H1 (cell line): Measurements from ENCODE around the gene SLIT3. TPM values are rescaled to one million over a fixed set of nuclear protein-coding genes. Genes with fewer than 3 reads are reported as not detected.

ENCODE experiments used
- CTCF ChIA-PET: fragments of 300-600 bp; sonication (Branson Sonifier 250); formaldehyde crosslinking; loops from one replicate; lab custom pipeline; 2021; ENCODE audit not compliant: partially characterized antibody; lab: Charles Lee
- POLR2A ChIA-PET: fragments of 300-600 bp; sonication (Branson Sonifier 250); formaldehyde crosslinking; loops from one replicate; lab custom pipeline; 2021; ENCODE audit warnings: inconsistent platforms; ENCODE audit not compliant: partially characterized antibody; lab: Charles Lee
- DNase-seq, 2 experiments: peaks; one replicate each; pipeline versions ENCODE4 v3.0.0 to v3.0.0-alpha.2; 2010 to 2022; ENCODE audit warnings: low spot score in 2 of 2, low read depth in 1 of 2, mixed read lengths in 1 of 2
- FAIRE-seq: peaks from 2 replicates; lab custom pipeline; 2011; peaks lifted over from hg19 to GRCh38; lab: Jason Lieb, UNC
- H2AFZ ChIP-seq: 2 replicates; pipeline ENCODE4 v1.8.1; 2012; ENCODE audit warnings: low read length, inconsistent platforms
- H2AK5ac ChIP-seq: 2 replicates; pipeline ENCODE4 v1.6.1; 2013; ENCODE audit warnings: low read depth, low read length
- H2BK120ac ChIP-seq: replicated peaks from 2 replicates; pipeline ENCODE3; 2013; ENCODE audit warnings: low read depth, low read length, inconsistent platforms
- H2BK12ac ChIP-seq: 2 replicates; pipeline ENCODE4 v1.6.1; 2013; ENCODE audit warnings: low read depth, low read length
- H2BK15ac ChIP-seq: 2 replicates; pipeline ENCODE4 v1.6.1; 2013; ENCODE audit warnings: low read length
- H2BK20ac ChIP-seq: 2 replicates; pipeline ENCODE4 v1.6.1; 2013; ENCODE audit warnings: low read length
- H2BK5ac ChIP-seq: 2 replicates; pipeline ENCODE4 v1.6.1; 2013; ENCODE audit warnings: low read depth, low read length
- H3K14ac ChIP-seq: 2 replicates; pipeline ENCODE4 v1.6.1; 2013; ENCODE audit warnings: inconsistent platforms; ENCODE audit not compliant: insufficient read length
- H3K18ac ChIP-seq: 2 replicates; pipeline ENCODE4 v1.6.1; 2013; ENCODE audit warnings: low read length; ENCODE audit errors: extremely low read depth
- H3K23ac ChIP-seq: 2 replicates; pipeline ENCODE4 v1.6.1; 2013; ENCODE audit warnings: inconsistent platforms; ENCODE audit not compliant: insufficient read length
- H3K23me2 ChIP-seq: 2 replicates; pipeline ENCODE4 v1.6.1; 2013; ENCODE audit warnings: low read depth, low read length
- H3K27ac ChIP-seq: 2 replicates; pipeline ENCODE4 v1.6.1; 2011; ENCODE audit warnings: low read depth, low read length, inconsistent platforms
- H3K27me3 ChIP-seq, 4 experiments: replicated peaks in 1 of 4; 1 replicate in 1 of 4; 2 replicates in 3 of 4; pipeline versions ENCODE4 v1.6.1 to v1.8.1; 2011 to 2013; ENCODE audit warnings: low read length in 3 of 4, mild to moderate bottlenecking in 3 of 4, inconsistent platforms in 2 of 4, mixed read lengths in 2 of 4, moderate library complexity in 1 of 4; ENCODE audit not compliant: control insufficient read depth in 3 of 4, insufficient read depth in 3 of 4; ENCODE audit errors: extremely low read depth in 1 of 4
- H3K36me3 ChIP-seq, 4 experiments: 2 replicates each; pipeline versions ENCODE4 v1.6.1 to v1.8.1; 2011 to 2013; ENCODE audit warnings: mild to moderate bottlenecking in 4 of 4, low read length in 3 of 4, moderate library complexity in 2 of 4, control low read depth in 1 of 4, inconsistent platforms in 1 of 4; ENCODE audit not compliant: insufficient read depth in 4 of 4, control insufficient read depth in 2 of 4
- H3K4ac ChIP-seq: replicated peaks from 2 replicates; pipeline ENCODE3; 2013; ENCODE audit warnings: low read length, low read depth, mixed read lengths, inconsistent platforms; ENCODE audit not compliant: insufficient read length
- H3K4me1 ChIP-seq, 4 experiments: replicated peaks in 1 of 4; 1 replicate in 1 of 4; 2 replicates in 3 of 4; pipeline versions ENCODE4 v1.6.1 to v1.8.1; 2011 to 2013; ENCODE audit warnings: low read length in 3 of 4, inconsistent platforms in 2 of 4, mixed read lengths in 1 of 4; ENCODE audit not compliant: insufficient read depth in 4 of 4, control insufficient read depth in 3 of 4
- H3K4me2 ChIP-seq, 2 experiments: 2 replicates each; pipeline versions ENCODE4 v1.6.1 to v1.8.1; 2011 to 2013; ENCODE audit warnings: low read depth in 2 of 2, low read length in 2 of 2, control low read depth in 1 of 2, inconsistent platforms in 1 of 2, mild to moderate bottlenecking in 1 of 2; ENCODE audit not compliant: insufficient read depth in 1 of 2
- H3K4me3 ChIP-seq, 4 experiments: fragments of 200-600, 300-600 bp in 1 of 4; sonication (generic), shearing (Covaris generic), sonication (Bioruptor Twin) in 1 of 4; 2 replicates each; pipeline versions ENCODE4 v1.5.1 to v1.8.1; 2011 to 2016; ENCODE audit warnings: low read length in 4 of 4, low read depth in 3 of 4, control low read depth in 2 of 4, inconsistent platforms in 2 of 4, mild to moderate bottlenecking in 2 of 4, mixed read lengths in 1 of 4, moderate library complexity in 1 of 4; ENCODE audit not compliant: insufficient read depth in 2 of 4; ENCODE audit errors: extremely low read depth in 1 of 4
- H3K56ac ChIP-seq: replicated peaks from 2 replicates; pipeline ENCODE3; 2013; ENCODE audit warnings: low read depth, mild to moderate bottlenecking, mixed read lengths, low read length, inconsistent platforms; ENCODE audit not compliant: insufficient read length
- H3K79me1 ChIP-seq: 2 replicates; pipeline ENCODE4 v1.6.1; 2013; ENCODE audit warnings: low read depth, low read length, control low read depth
- H3K79me2 ChIP-seq, 2 experiments: 2 replicates each; pipeline versions ENCODE4 v1.6.1 to v1.8.1; 2012 to 2013; ENCODE audit warnings: low read length in 2 of 2, mild to moderate bottlenecking in 2 of 2, inconsistent platforms in 1 of 2; ENCODE audit not compliant: insufficient read depth in 2 of 2, control insufficient read depth in 1 of 2
- H3K9ac ChIP-seq, 4 experiments: replicated peaks in 1 of 4; 1 replicate in 1 of 4; 2 replicates in 3 of 4; pipeline versions ENCODE4 v1.6.1 to v1.8.1; 2011 to 2013; ENCODE audit warnings: low read depth in 3 of 4, low read length in 3 of 4, control low read depth in 2 of 4, mild to moderate bottlenecking in 2 of 4, moderate library complexity in 2 of 4, inconsistent platforms in 1 of 4; ENCODE audit errors: extremely low read depth in 1 of 4
- H3K9me3 ChIP-seq, 2 experiments: 2 replicates each; pipeline versions ENCODE4 v1.6.1 to v1.8.1; 2012 to 2013; ENCODE audit warnings: mild to moderate bottlenecking in 2 of 2, moderate library complexity in 2 of 2, control low read depth in 1 of 2, inconsistent platforms in 1 of 2, low read depth in 1 of 2, low read length in 1 of 2, mixed read lengths in 1 of 2; ENCODE audit not compliant: insufficient read depth in 2 of 2
- H4K20me1 ChIP-seq, 2 experiments: replicated peaks in 1 of 2; 2 replicates each; pipeline versions ENCODE3 to v1.8.1; 2011 to 2013; ENCODE audit warnings: inconsistent platforms in 2 of 2, low read length in 2 of 2, mild to moderate bottlenecking in 1 of 2; ENCODE audit not compliant: insufficient read depth in 2 of 2, control insufficient read depth in 1 of 2
- H4K5ac ChIP-seq: 2 replicates; pipeline ENCODE4 v1.6.1; 2013; ENCODE audit warnings: low read length, low read depth, mixed read lengths, inconsistent platforms; ENCODE audit not compliant: insufficient read length
- H4K8ac ChIP-seq: 2 replicates; pipeline ENCODE4 v1.8.0; 2013; ENCODE audit warnings: mild to moderate bottlenecking, moderate library complexity, low read length, inconsistent platforms; ENCODE audit not compliant: insufficient read depth; ENCODE audit errors: extremely low read depth
- H4K91ac ChIP-seq: replicated peaks from 2 replicates; pipeline ENCODE3; 2013; ENCODE audit warnings: low read length, mixed read lengths, inconsistent platforms; ENCODE audit not compliant: insufficient read length
- CBX8 ChIP-seq: fragments of 300-800, 300-1000 bp; sonication (generic); IDR thresholded peaks from 2 replicates; pipeline ENCODE4 v1.7.1; 2016; ENCODE audit warnings: low read depth, low read length, borderline replicate concordance
- EP300 ChIP-seq, 2 experiments: IDR thresholded peaks; 1 replicate in 1 of 2; 2 replicates in 1 of 2; pipeline ENCODE4 v1.6.1; 2011 to 2012; ENCODE audit warnings: low read depth in 2 of 2, low read length in 2 of 2, mild to moderate bottlenecking in 2 of 2, borderline replicate concordance in 1 of 2, inconsistent platforms in 1 of 2, moderate library complexity in 1 of 2
- SIN3A ChIP-seq, 2 experiments: IDR thresholded peaks in 1 of 2; conservative IDR thresholded peaks in 1 of 2; 2 replicates each; pipeline ENCODE4 v1.6.1; 2011 to 2012; ENCODE audit warnings: low read length in 2 of 2, improper control_type of control experiment in 1 of 2, low read depth in 1 of 2, mild to moderate bottlenecking in 1 of 2
- WGBS, 2 experiments: shearing (Covaris generic) in 1 of 2; methylation state at CpG; one replicate each; pipeline versions ENCODE4 v1.1.6 to v1.1.7; 2013 to 2015; ENCODE audit warnings: low lambda C conversion rate in 2 of 2, mixed read lengths in 2 of 2, inconsistent platforms in 1 of 2, low coverage in 1 of 2, missing lambda C conversion rate in 1 of 2; ENCODE audit not compliant: insufficient replicate concordance in 2 of 2, insufficient coverage in 1 of 2, insufficient read length in 1 of 2; ENCODE audit errors: extremely low coverage in 1 of 2, missing lambda C conversion rate in 1 of 2; 5-methylcytosine and 5-hydroxymethylcytosine counted together
- polyA plus RNA-seq, 7 experiments: library from polyadenylated mRNA; depleted of rRNA in 3 of 7; stranded (reverse) in 5 of 7; unstranded in 2 of 7; fragments of >200 nt in 5 of 7; fragments of 200-250 nt in 2 of 7; gene quantifications; 1 replicate in 5 of 7; 2 replicates in 1 of 7; 4 replicates in 1 of 7; pipeline versions ENCODE4 v1.2.1 to v1.2.3, GENCODE V29; 2011 to 2013; ENCODE audit warnings: missing spikeins in 2 of 7, mixed read lengths in 2 of 7
- total RNA-seq: library from RNA; stranded (reverse); fragmentation: NEBNext Ultra II Directional; extraction: Animal tissue kit (Norgen Biotek cat#: 25700); gene quantifications from 2 replicates; pipeline ENCODE4 v1.2.1, GENCODE V29; 2021

The SLIT3 gene
- total and polyA plus RNA-seq, 2 of the 8 experiments (the other 6 are each of a cell fraction or from before 2014, with no cell fraction given), result 1.1 to 1.2 TPM

DNA sequence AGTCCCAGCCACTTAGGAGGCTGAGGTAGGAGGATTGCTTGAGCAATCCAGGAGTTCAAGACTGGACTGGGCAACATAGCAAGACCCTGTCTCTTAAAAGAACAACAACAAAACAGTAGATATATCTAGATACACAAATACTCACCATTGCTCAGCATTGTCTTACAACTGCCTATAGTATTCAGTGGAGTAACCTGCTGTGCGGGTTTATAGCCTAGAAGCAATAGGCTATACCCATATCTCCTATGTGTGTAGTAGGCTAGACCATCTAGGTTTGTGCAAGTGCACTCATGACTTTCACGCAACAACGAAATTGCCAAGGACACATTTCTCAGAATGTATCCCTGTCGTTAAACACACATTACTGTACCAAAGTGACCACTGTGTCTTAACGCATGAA is 44.7 kb downstream of the SLIT3 start:
- H3K79me1 ChIP-seq, result no peaks in the 10 kb centered on the region
- POLR2A ChIA-PET, result no interaction called here
- 93% methylated on average over 5 of the region's 5 CpGs; no CpG with 5 or more reads in 1 of the 2 experiments for WGBS, 2 experiments
- no peaks in the 10 kb centered on the region for H4K20me1 ChIP-seq
- no peak overlapping the region for H4K5ac ChIP-seq
- no peak overlapping the region for H2AK5ac ChIP-seq
- H2BK5ac ChIP-seq, result no peak overlapping the region
- no peak overlapping the region for H2BK12ac ChIP-seq
- H2BK120ac ChIP-seq, result no peak overlapping the region
- H3K36me3 ChIP-seq, result no peaks in the 10 kb centered on the region
- no peak overlapping the region for H3K27ac ChIP-seq
- H3K23me2 ChIP-seq, result no peaks in the 10 kb centered on the region
- H3K23ac ChIP-seq, result no peak overlapping the region
- H3K4ac ChIP-seq, result no peak overlapping the region
- no peak overlapping the region for H3K18ac ChIP-seq
- H2BK20ac ChIP-seq, result no peak overlapping the region
- TF ChIP-seq EP300 (IDR thresholded peaks at IDR 0.05; ENCODE audit: borderline replicate concordance in 1 of 2, low read depth in 2 of 2, low read length in 2 of 2) (no peak), SIN3A (conservative IDR thresholded peaks at IDR 0.05 in 1 of 2, IDR thresholded peaks at IDR 0.05 in 1 of 2; ENCODE audit: low read depth in 1 of 2, low read length in 2 of 2) (no peak), CBX8 (no peak)
- H3K56ac ChIP-seq, result no peak overlapping the region
- H2AFZ ChIP-seq, result no peak overlapping the region
- CTCF ChIA-PET, result interaction anchor here (5.7 kb wide), 1 partner anchor 11 kb away, joined by 33 read pairs; no protein-coding TSS in a partner anchor
- H4K91ac ChIP-seq, result no peak overlapping the region
- H3K14ac ChIP-seq, result no peak overlapping the region
- H4K8ac ChIP-seq, result no peak overlapping the region
- H3K4me1 ChIP-seq, result no peaks in the 10 kb centered on the region
- FAIRE-seq (no peak), DNase-seq (no peak)
- no peaks in the 10 kb centered on the region for H3K9me3 ChIP-seq
- no peak overlapping the region for H3K4me2 ChIP-seq
- H3K79me2 ChIP-seq, result no peaks in the 10 kb centered on the region
- no peak overlapping the region for H3K4me3 ChIP-seq
- no peak overlapping the region for H3K9ac ChIP-seq
- H2BK15ac ChIP-seq, result no peak overlapping the region
- no peaks in the 10 kb centered on the region for H3K27me3 ChIP-seq
